ENCODE results near the gene LIAS.
A peak's percentile ranks its signal among the peaks of the same experiment; 100 is the strongest.
"Not testable (repeated sequence)": the region's sequence is repeated elsewhere in the genome, so short reads cannot be mapped to it uniquely, and the experiment has no call there.

LIAS gene

GRCh38 chr4:39452153-39452859 lies 6.5 kb upstream of the LIAS start:
- Histone ChIP-seq H3K4me1 (peaks cover 14 to 26% (median 20%) of the 10 kb centered on the region in 10 experiments), H3K36me3 (peaks cover 76 to 99% (median 90%) of the 10 kb centered on the region in 11 experiments), H3K27ac (no peak overlapping the region), H3K27me3 (no peaks in the 10 kb centered on the region), H4K20me1 (peaks cover 82 to 100% (median 95%) of the 10 kb centered on the region in 11 experiments), H3K4me3 (no peak overlapping the region), H3K4me2 (no peak overlapping the region), H3K9me3 (replicated peaks in 1 of 11) (peaks cover 0 to under 1% (median 0%) of the 10 kb centered on the region in 11 experiments; a peak in 1 of 22 replicates), H3K9ac (no peak overlapping the region)
- no peak for TF ChIP-seq Cebpa-rat (IDR thresholded peaks at IDR 0.05)

DNA sequence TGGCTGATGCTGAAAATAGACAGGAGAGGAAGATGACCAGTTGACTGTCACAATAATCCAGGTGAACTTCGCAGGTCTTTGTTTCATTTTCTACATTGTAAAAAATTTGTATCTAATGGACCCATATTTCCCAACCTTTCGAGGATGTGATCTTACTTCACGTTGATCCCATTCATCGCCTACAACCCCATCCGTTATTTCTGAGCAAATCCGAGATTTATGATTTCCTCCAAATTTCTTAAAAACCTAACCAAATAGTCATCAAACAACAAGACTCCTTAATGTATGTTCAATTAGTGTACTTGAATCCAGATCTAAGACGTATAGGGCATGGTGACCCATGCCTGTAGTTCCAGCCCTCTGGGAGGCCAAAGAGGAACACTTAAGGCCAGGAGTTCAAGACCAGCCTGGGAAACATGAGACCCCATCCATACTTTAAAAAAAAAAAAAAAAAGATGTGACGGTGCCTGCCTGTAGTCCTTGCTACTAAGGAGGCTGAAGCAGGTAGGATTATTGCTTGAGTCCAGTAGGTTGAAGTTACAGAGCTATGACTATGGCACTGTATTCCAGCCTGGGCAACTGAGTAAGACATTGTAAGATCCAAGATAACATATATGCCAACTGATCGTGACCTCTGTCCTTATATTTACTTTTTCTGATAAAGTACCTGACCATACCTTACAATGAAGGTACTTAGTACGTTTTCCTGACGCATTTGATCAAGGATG lies 5.8 kb upstream of the LIAS start:
- Histone ChIP-seq H3K36me3 (peaks cover 82 to 99% (median 94%) of the 10 kb centered on the region in 11 experiments), H4K20me1 (peaks cover 89 to 100% (median 98%) of the 10 kb centered on the region in 11 experiments), H3K9me3 (replicated peaks in 1 of 11) (no peaks in the 10 kb centered on the region), H3K9ac (no peak overlapping the region), H3K4me2 (no peak overlapping the region), H3K4me3 (no peak overlapping the region), H3K27ac (no peak overlapping the region), H3K27me3 (no peaks in the 10 kb centered on the region), H3K4me1 (peaks cover 17 to 29% (median 24%) of the 10 kb centered on the region in 10 experiments)
- TF ChIP-seq Cebpa-rat (IDR thresholded peaks at IDR 0.05) = no peak

- Histone ChIP-seq H3K27ac (no peak overlapping the region), H3K4me3 (no peak overlapping the region), H3K36me3 (peaks cover 82 to 96% (median 92%) of the 10 kb centered on the region in 11 experiments), H4K20me1 (peaks cover 88 to 95% (median 93%) of the 10 kb centered on the region in 11 experiments), H3K9me3 (replicated peaks in 1 of 11) (no peaks in the 10 kb centered on the region), H3K9ac (no peak overlapping the region), H3K4me2 (no peak overlapping the region), H3K4me1 (peaks cover 17 to 29% (median 24%) of the 10 kb centered on the region in 10 experiments), H3K27me3 (no peaks in the 10 kb centered on the region)
- no peak for TF ChIP-seq Cebpa-rat (IDR thresholded peaks at IDR 0.05)
These were observed 5.1 kb upstream of the LIAS start for GRCh38 chr4:39453738-39454137.

DNA sequence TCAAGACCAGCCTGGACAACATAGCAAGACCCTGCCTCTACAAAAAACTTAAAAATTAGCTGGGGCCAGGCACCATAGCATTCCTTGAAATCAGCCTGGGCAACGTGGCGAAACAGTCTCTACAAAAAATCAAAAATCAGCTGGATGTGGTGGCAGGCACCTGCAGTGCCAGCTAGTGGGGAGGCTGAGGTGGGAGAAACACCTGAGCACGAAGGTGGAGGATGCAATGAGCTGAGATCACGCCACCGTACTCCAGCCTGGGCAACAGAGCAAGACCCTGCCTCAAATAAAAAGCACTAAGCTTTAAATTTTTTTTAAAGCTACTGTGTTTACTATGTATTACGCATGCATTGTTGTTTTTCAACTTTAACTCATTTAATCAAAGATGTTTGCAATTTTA lies 3.4 kb upstream of the LIAS start:
- Histone ChIP-seq H3K4me1 (peaks cover 17 to 32% (median 29%) of the 10 kb centered on the region in 10 experiments), H3K4me3 (peak overlapping the region in 8 of 10 experiments; percentile 39 to 87 (median 84); a peak in 6 of 20 replicates), H3K9me3 (replicated peaks in 1 of 11) (no peaks in the 10 kb centered on the region), H3K4me2 (peak overlapping the region; percentile 14 to 98 (median 82); a peak in 17 of 22 replicates), H3K27me3 (no peaks in the 10 kb centered on the region), H3K36me3 (peaks cover 73 to 78% (median 77%) of the 10 kb centered on the region in 11 experiments), H4K20me1 (peaks cover 73 to 79% (median 76%) of the 10 kb centered on the region in 11 experiments), H3K9ac (peak overlapping the region in 8 of 11 experiments; percentile 5 to 99 (median 66); a peak in 7 of 22 replicates), H3K27ac (no peak overlapping the region)
- TF ChIP-seq Cebpa-rat (IDR thresholded peaks at IDR 0.05) = no peak

DNA sequence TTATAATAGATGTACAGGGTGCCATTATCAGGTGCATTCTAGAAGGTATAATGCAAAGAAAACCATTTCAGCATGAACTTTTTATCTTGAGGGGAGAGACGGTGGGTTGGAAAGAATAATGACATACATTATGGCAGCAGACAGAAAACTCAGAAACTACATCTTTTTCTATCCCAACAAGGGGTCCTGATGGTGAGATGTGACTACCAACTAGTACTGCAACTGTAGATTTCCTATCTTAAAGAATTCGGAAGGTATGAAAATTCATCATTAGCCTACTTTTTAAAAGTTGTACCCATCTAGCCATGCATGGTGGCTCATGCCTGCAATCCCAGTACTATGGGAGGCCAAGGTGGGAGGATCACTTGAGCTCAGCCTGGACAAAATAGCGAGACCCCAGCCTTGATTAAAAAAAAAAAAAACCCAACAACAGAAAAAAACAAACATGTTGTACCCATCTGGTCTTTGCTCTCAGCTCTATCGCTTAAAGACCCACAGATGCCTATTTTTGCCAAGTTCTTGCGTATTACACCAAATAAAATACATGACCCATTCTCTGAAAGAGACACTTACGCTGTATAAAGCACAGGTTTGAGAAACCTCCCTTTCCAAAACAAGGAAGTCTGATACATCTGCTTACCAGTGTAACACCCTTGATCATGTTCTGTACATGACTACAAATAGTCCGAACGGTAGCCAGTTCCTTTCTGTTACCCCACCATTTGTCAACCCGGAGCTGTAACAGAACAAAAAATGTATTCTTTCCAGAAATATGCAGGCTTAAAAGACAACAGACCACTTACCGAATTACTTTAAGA lies 1.7 kb upstream of the LIAS start:
- Histone ChIP-seq H3K4me2 (peak overlapping the region; percentile 78 to 98 (median 94)), H3K9me3 (replicated peaks in 1 of 11) (no peaks in the 10 kb centered on the region), H3K4me1 (peaks cover 17 to 41% (median 35%) of the 10 kb centered on the region in 10 experiments), H3K36me3 (peaks cover 58 to 73% (median 67%) of the 10 kb centered on the region in 11 experiments), H4K20me1 (peaks cover 58 to 63% (median 60%) of the 10 kb centered on the region in 11 experiments), H3K27ac (peak overlapping the region; percentile 93 to 99 (median 96); a peak in 21 of 22 replicates), H3K4me3 (peak overlapping the region; percentile 75 to 87 (median 84)), H3K9ac (peak overlapping the region; percentile 94 to 99 (median 97)), H3K27me3 (no peaks in the 10 kb centered on the region)
- no peak for TF ChIP-seq Cebpa-rat (IDR thresholded peaks at IDR 0.05)

DNA sequence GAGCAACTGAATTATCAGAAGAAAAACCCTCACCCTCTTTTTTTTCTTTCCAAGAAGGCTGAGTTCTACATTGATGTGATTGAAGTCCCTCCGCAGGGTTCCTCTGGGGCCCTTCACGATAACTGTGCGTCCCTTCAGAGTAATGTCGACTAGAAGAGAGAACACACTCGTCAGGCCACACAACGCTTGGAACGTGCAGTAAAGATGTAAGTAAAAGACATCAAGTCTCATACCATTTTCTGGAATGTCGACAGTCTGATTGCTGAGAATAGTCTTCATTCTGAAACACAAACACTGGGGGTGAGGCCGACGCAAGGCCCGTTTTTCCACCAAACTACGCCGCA lies 723 bp upstream of the LIAS start:
- Histone ChIP-seq H3K4me2 (peak overlapping the region; percentile 78 to 98 (median 94)), H3K4me1 (peaks cover 17 to 41% (median 35%) of the 10 kb centered on the region in 10 experiments), H3K4me3 (peak overlapping the region; percentile 75 to 87 (median 84)), H3K27ac (peak overlapping the region; percentile 93 to 99 (median 96)), H3K9ac (peak overlapping the region; percentile 94 to 99 (median 97)), H4K20me1 (peaks cover 48 to 53% (median 50%) of the 10 kb centered on the region in 11 experiments), H3K36me3 (peaks cover 54 to 72% (median 65%) of the 10 kb centered on the region in 11 experiments)
- H3K27me3 ChIP-seq; H3K9me3 ChIP-seq (replicated peaks in 1 of 11): not testable (repeated sequence)

DNA sequence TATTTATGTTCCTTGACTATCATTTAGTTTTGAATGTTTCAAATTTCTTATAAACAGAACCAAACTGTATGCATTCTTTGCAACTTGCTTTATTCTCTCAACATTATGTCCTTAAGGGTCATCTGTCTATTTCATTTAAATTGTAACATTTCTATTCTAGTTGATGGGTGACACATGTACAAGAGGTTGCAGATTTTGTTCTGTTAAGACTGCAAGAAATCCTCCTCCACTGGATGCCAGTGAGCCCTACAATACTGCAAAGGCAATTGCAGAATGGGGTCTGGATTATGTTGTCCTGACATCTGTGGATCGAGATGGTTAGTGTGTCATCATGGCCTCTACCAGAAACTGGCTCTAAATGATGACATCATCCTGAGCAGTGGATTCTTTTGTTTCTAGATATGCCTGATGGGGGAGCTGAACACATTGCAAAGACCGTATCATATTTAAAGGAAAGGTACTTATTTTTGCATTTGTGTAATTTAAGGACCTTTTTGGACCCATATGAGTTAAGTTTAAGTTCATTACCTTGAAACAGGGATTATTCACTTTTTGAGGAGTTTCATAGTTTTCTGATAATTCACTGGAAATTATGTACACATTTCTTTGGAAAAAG lies 6.1 kb downstream of the LIAS start:
- H3K9ac ChIP-seq = no peak overlapping the region
- H3K4me1 ChIP-seq = peaks cover 4 to 21% (median 13%) of the 10 kb centered on the region in 10 experiments; a peak in 17 of 20 replicates
- H3K27ac ChIP-seq = no peak overlapping the region
- H3K27me3 ChIP-seq = no peaks in the 10 kb centered on the region
- peaks cover 43 to 73% (median 57%) of the 10 kb centered on the region in 11 experiments for H3K36me3 ChIP-seq
- no peaks in the 10 kb centered on the region for H3K9me3 ChIP-seq (replicated peaks in 1 of 11)
- no peaks in the 10 kb centered on the region for H4K20me1 ChIP-seq
- no peak overlapping the region for H3K4me2 ChIP-seq
- H3K4me3 ChIP-seq = no peak overlapping the region
- TF ChIP-seq Cebpa-rat (IDR thresholded peaks at IDR 0.05) = no peak

DNA sequence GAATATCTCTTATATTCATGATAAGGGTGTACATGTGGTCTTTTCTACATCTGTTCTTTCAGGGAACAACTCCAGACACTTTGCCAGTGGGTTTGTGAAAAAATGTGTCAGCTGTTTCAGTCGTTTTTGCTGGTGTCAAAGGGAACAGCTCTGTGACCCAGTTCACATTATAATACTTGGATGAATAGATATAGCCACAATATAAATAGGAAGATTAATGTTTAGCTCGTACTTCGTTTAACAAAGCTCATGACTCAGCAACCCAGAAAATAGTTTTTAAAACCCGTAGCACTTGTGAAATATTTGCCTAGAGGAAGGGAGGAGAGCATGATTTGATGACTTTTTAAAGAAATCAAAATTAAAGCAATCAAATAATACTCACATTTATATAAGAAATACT lies 7.9 kb downstream of the LIAS start:
- no peak for TF ChIP-seq Cebpa-rat (IDR thresholded peaks at IDR 0.05)
- Histone ChIP-seq H3K9me3 (replicated peaks in 1 of 11) (no peaks in the 10 kb centered on the region), H3K9ac (peak overlapping the region in 1 of 11 experiments; percentile 10; a peak in 1 of 22 replicates), H3K4me1 (peaks cover 0 to 9% (median 5%) of the 10 kb centered on the region in 10 experiments; a peak in 14 of 20 replicates), H3K27me3 (no peaks in the 10 kb centered on the region), H3K27ac (no peak overlapping the region), H3K4me2 (no peak overlapping the region), H4K20me1 (no peaks in the 10 kb centered on the region), H3K4me3 (no peak overlapping the region), H3K36me3 (peaks cover 46 to 83% (median 62%) of the 10 kb centered on the region in 11 experiments)
